HL-60 (cell line): ENCODE results near the gene KRT16.

Source experiments
- CTCF ChIP-seq: IDR thresholded peaks from one replicate; pipeline ENCODE4 v1.5.1; 2011; ENCODE audit warnings: low read length, control low read depth, inconsistent platforms; ENCODE audit not compliant: insufficient read depth
- GABPA ChIP-seq: IDR thresholded peaks from 2 replicates; pipeline ENCODE4 v1.6.1; 2012; ENCODE audit warnings: low read depth
- POLR2AphosphoS5 ChIP-seq: IDR thresholded peaks from 2 replicates; pipeline ENCODE4 v1.6.1; 2012; ENCODE audit warnings: low read depth
- REST ChIP-seq: IDR thresholded peaks from 2 replicates; pipeline ENCODE4 v1.6.1; 2012; ENCODE audit warnings: low read depth; ENCODE audit not compliant: insufficient replicate concordance

GRCh38 chr17:41655611-41656111 lies 43.1 kb upstream of the KRT16 start:
- TF ChIP-seq CTCF: no peak
- TF ChIP-seq POLR2AphosphoS5: no peak
- no peak for TF ChIP-seq REST
- TF ChIP-seq GABPA: no peak
